H9 (cell line): Measurements from ENCODE around the gene ARHGAP15. TPM values are rescaled to one million over a fixed set of nuclear protein-coding genes. Genes with fewer than 3 reads are reported as not detected.

Experiments used
- DNase-seq: peaks from one replicate; pipeline ENCODE4 v3.0.0-alpha.2; 2017
- H2AFZ ChIP-seq: one replicate; pipeline ENCODE4 v1.6.1; 2013; ENCODE audit warnings: mild to moderate bottlenecking, low read length, control low read depth, moderate library complexity
- H2AK5ac ChIP-seq: 2 replicates; pipeline ENCODE4 v1.6.1; 2013; ENCODE audit warnings: low read length, control low read depth, mixed read lengths; ENCODE audit not compliant: insufficient read length
- H2BK120ac ChIP-seq: one replicate; pipeline ENCODE4 v1.6.1; 2013; ENCODE audit warnings: low read depth, mild to moderate bottlenecking, low read length, control low read depth, inconsistent platforms; ENCODE audit not compliant: poor library complexity, severe bottlenecking
- H2BK12ac ChIP-seq: 2 replicates; pipeline ENCODE4 v1.6.1; 2013; ENCODE audit warnings: low read length, control low read depth, mixed read lengths, low read depth; ENCODE audit not compliant: insufficient read length
- H2BK15ac ChIP-seq: 2 replicates; pipeline ENCODE4 v1.6.1; 2013; ENCODE audit warnings: low read depth, low read length, control low read depth
- H2BK20ac ChIP-seq: one replicate; pipeline ENCODE4 v1.6.1; 2013; ENCODE audit warnings: low read depth, mild to moderate bottlenecking, low read length, control low read depth, inconsistent platforms; ENCODE audit not compliant: poor library complexity, severe bottlenecking
- H2BK5ac ChIP-seq: 2 replicates; pipeline ENCODE4 v1.6.1; 2013; ENCODE audit warnings: low read length, control low read depth, mixed read lengths; ENCODE audit not compliant: insufficient read length
- H3K14ac ChIP-seq: 2 replicates; pipeline ENCODE4 v1.6.1; 2013; ENCODE audit warnings: low read length, control low read depth; ENCODE audit not compliant: insufficient read depth
- H3K18ac ChIP-seq: 2 replicates; pipeline ENCODE4 v1.6.1; 2013; ENCODE audit warnings: low read depth, mild to moderate bottlenecking, mixed read lengths, low read length, control low read depth; ENCODE audit not compliant: insufficient read length
- H3K23ac ChIP-seq: 2 replicates; pipeline ENCODE4 v1.6.1; 2013; ENCODE audit warnings: low read length, control low read depth, mixed read lengths, low read depth; ENCODE audit not compliant: insufficient read length
- H3K23me2 ChIP-seq: 2 replicates; pipeline ENCODE4 v1.6.1; 2013; ENCODE audit warnings: low read depth, mild to moderate bottlenecking, mixed read lengths, low read length, control low read depth; ENCODE audit not compliant: insufficient read length, poor library complexity, severe bottlenecking
- H3K27ac ChIP-seq: 2 replicates; pipeline ENCODE4 v1.5.1; 2013; ENCODE audit warnings: low read length, control low read depth, mixed read lengths, low read depth; ENCODE audit not compliant: insufficient read length
- H3K27me3 ChIP-seq: 2 replicates; pipeline ENCODE4 v1.6.1; 2013; ENCODE audit warnings: low read length, control low read depth, inconsistent platforms; ENCODE audit not compliant: insufficient read depth
- H3K4ac ChIP-seq: 2 replicates; pipeline ENCODE4 v1.6.1; 2013; ENCODE audit warnings: low read depth, mild to moderate bottlenecking, control low read depth, inconsistent platforms, low read length, moderate library complexity
- H3K4me1 ChIP-seq: 2 replicates; pipeline ENCODE4 v1.6.1; 2013; ENCODE audit warnings: low read length, control low read depth, inconsistent platforms; ENCODE audit not compliant: insufficient read depth
- H3K4me2 ChIP-seq: 2 replicates; pipeline ENCODE4 v1.6.1; 2013; ENCODE audit warnings: low read length, control low read depth, mixed read lengths; ENCODE audit not compliant: insufficient read length, insufficient read depth
- H3K56ac ChIP-seq: 2 replicates; pipeline ENCODE4 v1.6.1; 2013; ENCODE audit warnings: low read depth, mild to moderate bottlenecking, mixed read lengths, low read length, control low read depth; ENCODE audit not compliant: insufficient read length
- H3K79me1 ChIP-seq: 2 replicates; pipeline ENCODE4 v1.6.1; 2013; ENCODE audit warnings: low read depth, mild to moderate bottlenecking, moderate library complexity, low read length, control low read depth, inconsistent platforms; ENCODE audit not compliant: insufficient read depth, poor library complexity, severe bottlenecking
- H3K79me2 ChIP-seq: 2 replicates; pipeline ENCODE4 v1.6.1; 2013; ENCODE audit warnings: low read length, control low read depth, inconsistent platforms; ENCODE audit not compliant: insufficient read depth
- H3K9ac ChIP-seq: 2 replicates; pipeline ENCODE4 v1.6.1; 2013; ENCODE audit warnings: low read length, control low read depth, mixed read lengths; ENCODE audit not compliant: insufficient read length; ENCODE audit errors: extremely low read depth
- H3K9me3 ChIP-seq: one replicate; pipeline ENCODE4 v1.6.1; 2013; ENCODE audit warnings: low read depth, low read length, inconsistent platforms; ENCODE audit not compliant: control insufficient read depth
- H3T11ph ChIP-seq: one replicate; pipeline ENCODE4 v1.6.1; 2013; ENCODE audit warnings: mild to moderate bottlenecking, low read length, control low read depth, inconsistent platforms
- H4K20me1 ChIP-seq: one replicate; pipeline ENCODE4 v1.6.1; 2013; ENCODE audit not compliant: control insufficient read depth, insufficient read length, insufficient read depth
- H4K5ac ChIP-seq: 2 replicates; pipeline ENCODE4 v1.6.1; 2013; ENCODE audit warnings: low read depth, mild to moderate bottlenecking, mixed read lengths, low read length, control low read depth; ENCODE audit not compliant: insufficient read length
- H4K8ac ChIP-seq: replicated peaks from 2 replicates; pipeline ENCODE4 v1.6.1; 2013; ENCODE audit warnings: low read length, control low read depth, mixed read lengths, low read depth; ENCODE audit not compliant: insufficient read length
- H4K91ac ChIP-seq: 2 replicates; pipeline ENCODE4 v1.6.1; 2013; ENCODE audit warnings: low read depth, mild to moderate bottlenecking, moderate library complexity, mixed read lengths, low read length, control low read depth; ENCODE audit not compliant: insufficient read length
- H3K27ac Mint-ChIP-seq, 3 experiments: 2 replicates in 2 of 3; 3 replicates in 1 of 3; pipeline ENCODE4 v1.8.0; 2020 to 2021; ENCODE audit warnings: mixed read lengths in 3 of 3, mild to moderate bottlenecking in 1 of 3, moderate library complexity in 1 of 3
- H3K27me3 Mint-ChIP-seq: 2 replicates; pipeline ENCODE4 v1.8.0; 2021; ENCODE audit warnings: low read depth, mild to moderate bottlenecking, moderate library complexity, mixed read lengths
- H3K36me3 Mint-ChIP-seq, 3 experiments: 2 replicates in 2 of 3; 3 replicates in 1 of 3; pipeline ENCODE4 v1.8.0; 2020 to 2021; ENCODE audit warnings: low read depth in 3 of 3, mixed read lengths in 3 of 3; ENCODE audit not compliant: insufficient read depth in 1 of 3
- H3K4me1 Mint-ChIP-seq, 2 experiments: 2 replicates each; pipeline ENCODE4 v1.8.0; 2020; ENCODE audit warnings: mixed read lengths in 2 of 2
- H3K4me3 Mint-ChIP-seq, 2 experiments: 2 replicates in 1 of 2; 3 replicates in 1 of 2; pipeline ENCODE4 v1.8.0; 2020 to 2021; ENCODE audit warnings: mild to moderate bottlenecking in 2 of 2, mixed read lengths in 2 of 2, moderate library complexity in 1 of 2
- H3K9me3 Mint-ChIP-seq, 2 experiments: 2 replicates in 1 of 2; 3 replicates in 1 of 2; pipeline ENCODE4 v1.8.0; 2020; ENCODE audit warnings: mild to moderate bottlenecking in 2 of 2, mixed read lengths in 2 of 2, moderate library complexity in 1 of 2
- CTCF ChIP-seq: fragments of 200-600 bp; sonication (generic); conservative IDR thresholded peaks from 3 replicates; pipeline ENCODE4 v1.8.0; 2021; ENCODE audit warnings: antibody characterized with exemption, mild to moderate bottlenecking
- WGBS: extraction: QIAGEN DNeasy Blood & Tissue Kit; methylation state at CpG from one replicate; pipeline ENCODE4 v1.1.7; 2013; ENCODE audit warnings: missing lambda C conversion rate, low lambda C conversion rate, mixed read lengths; ENCODE audit not compliant: insufficient read length; ENCODE audit errors: extremely low coverage; 5-methylcytosine and 5-hydroxymethylcytosine counted together
- total RNA-seq: library from RNA; stranded (reverse); gene quantifications from 2 replicates; pipeline ENCODE4 v1.2.1, GENCODE V29; 2021

Gene ARHGAP15
- total RNA-seq, 1 experiment from 2014 or later: not detected

- Histone ChIP-seq H4K8ac (no peak overlapping the region), H3K4me1 (peaks cover 4% of the 10 kb centered on the region; the same call in 1 of the 2 replicates), H2AK5ac (no peak overlapping the region), H2AFZ (no peak overlapping the region), H4K91ac (no peak overlapping the region), H3K9ac (no peak overlapping the region), H2BK15ac (no peak overlapping the region), H2BK120ac (no peak overlapping the region), H3K79me2 (no peaks in the 10 kb centered on the region), H3K56ac (no peak overlapping the region), H2BK12ac (no peak overlapping the region), H2BK20ac (no peak overlapping the region), H3K23me2 (no peaks in the 10 kb centered on the region), H3K4ac (no peak overlapping the region), H4K5ac (no peak overlapping the region), H4K20me1 (no peaks in the 10 kb centered on the region), H3T11ph (no peak overlapping the region), H3K18ac (no peak overlapping the region), H3K27me3 (no peaks in the 10 kb centered on the region), H3K23ac (no peak overlapping the region), H3K27ac (no peak overlapping the region), H3K4me2 (no peak overlapping the region), H3K79me1 (no peaks in the 10 kb centered on the region), H3K14ac (no peak overlapping the region), H3K9me3 (no peaks in the 10 kb centered on the region), H2BK5ac (no peak overlapping the region)
- Mint-ChIP-seq H3K4me1 (peaks cover 14 to 22% of the 10 kb centered on the region in 2 experiments), H3K36me3 (no peaks in the 10 kb centered on the region), H3K27ac (no peak overlapping the region), H3K9me3 (no peaks in the 10 kb centered on the region), H3K27me3 (no peaks in the 10 kb centered on the region), H3K4me3 (no peak overlapping the region)
- DNase-seq: no peak
- TF ChIP-seq CTCF: no peak
- no CpG with 5 or more reads among the region's 2 CpGs for WGBS
Observed at GRCh38 chr2:143394062-143394461, 264.8 kb downstream of the ARHGAP15 start.
